Stimulated activated naive B cell treated with anti-CD40 and anti-IgM and Interleukin-4, amounts not matched to agents 10 μg/mL and 1 μg/mL and 100 μg/mL, for 72 hours (primary cell): ENCODE results near the gene EFCAB8.
"Not testable (repeated sequence)": the region's sequence is repeated elsewhere in the genome, so short reads cannot be mapped to it uniquely, and the experiment has no call there.

Experiments
- ATAC-seq, 2 donors: fragments of 150-1000 bp; cut with Tn5 transposase; replicated peaks; 2 replicates each; pipeline ENCODE4 v1.10.0; 2021; ENCODE audit warnings: moderate library complexity in 1 of 2
- DNase-seq: peaks from one replicate; pipeline ENCODE4 v3.0.0; 2021
- H3K27ac Mint-ChIP-seq: one replicate; pipeline ENCODE4 v1.8.0; 2022; ENCODE audit warnings: mild to moderate bottlenecking, mixed read lengths
- H3K27me3 Mint-ChIP-seq, 2 donors: one replicate each; pipeline ENCODE4 v1.8.0; 2022; ENCODE audit warnings: mixed read lengths in 2 of 2
- H3K36me3 Mint-ChIP-seq, 2 donors: one replicate each; pipeline ENCODE4 v1.8.0; 2022; ENCODE audit warnings: mixed read lengths in 2 of 2, mild to moderate bottlenecking in 1 of 2
- H3K4me1 Mint-ChIP-seq, 2 donors: one replicate each; pipeline ENCODE4 v1.8.0; 2022; ENCODE audit warnings: mixed read lengths in 2 of 2, mild to moderate bottlenecking in 1 of 2
- H3K4me3 Mint-ChIP-seq, 2 donors: one replicate each; pipeline ENCODE4 v1.8.0; 2022; ENCODE audit warnings: mild to moderate bottlenecking in 2 of 2, mixed read lengths in 2 of 2, moderate library complexity in 1 of 2
- H3K9me3 Mint-ChIP-seq, 2 donors: one replicate each; pipeline ENCODE4 v1.8.0; 2022; ENCODE audit warnings: mixed read lengths in 2 of 2, mild to moderate bottlenecking in 1 of 2

The EFCAB8 gene

DNA sequence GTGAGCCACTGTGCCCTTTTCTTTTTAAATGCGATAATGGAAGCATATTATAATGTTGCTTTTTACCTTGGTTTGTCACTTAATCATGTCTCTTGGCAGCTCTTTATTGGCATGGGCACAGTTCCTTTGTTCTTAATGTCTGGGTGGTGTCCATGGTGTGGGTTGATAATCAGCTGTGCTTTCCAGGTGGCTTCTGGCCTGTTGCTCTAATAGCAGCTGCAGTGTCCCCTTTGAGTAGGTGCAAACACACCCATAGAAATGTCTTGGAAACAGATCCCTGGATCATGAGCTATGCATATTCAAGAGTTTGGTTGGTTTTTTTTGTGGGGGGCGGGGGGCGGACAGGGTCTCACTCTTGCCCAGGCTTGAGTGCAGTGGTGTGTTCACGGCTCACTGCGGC lies 29.9 kb downstream of the EFCAB8 start:
- H3K27me3 Mint-ChIP-seq = no peaks in the 10 kb centered on the region
- H3K4me3 Mint-ChIP-seq = no peak overlapping the region
- no peaks in the 10 kb centered on the region for H3K4me1 Mint-ChIP-seq
- H3K36me3 Mint-ChIP-seq = peaks cover 0 to 3% of the 10 kb centered on the region in 2 donors
- DNase-seq = no peak
- no peak for ATAC-seq
- H3K9me3 Mint-ChIP-seq = no peaks in the 10 kb centered on the region
- no peak overlapping the region for H3K27ac Mint-ChIP-seq

DNA sequence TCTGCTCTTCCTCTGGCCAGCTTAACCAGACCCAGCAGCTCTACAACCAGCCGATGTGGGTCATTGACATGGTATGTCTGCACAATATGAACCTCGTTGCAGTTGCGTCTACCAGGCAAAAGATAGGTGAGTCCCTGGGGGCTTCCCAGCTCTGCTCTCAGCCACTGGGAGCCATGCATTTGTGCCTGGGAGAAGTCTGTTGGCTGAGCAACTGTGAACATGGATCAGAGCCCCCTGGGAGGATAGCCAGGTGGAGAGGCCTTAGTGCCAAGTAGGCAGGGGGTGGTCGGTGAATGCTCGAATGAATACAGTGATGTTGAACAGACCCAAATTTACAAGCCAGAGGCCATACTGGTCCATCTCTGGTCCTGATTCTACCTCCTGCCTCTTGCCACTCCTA lies 30.6 kb downstream of the EFCAB8 start:
- H3K9me3 Mint-ChIP-seq = no peaks in the 10 kb centered on the region
- no peak overlapping the region for H3K27ac Mint-ChIP-seq
- peaks cover 0 to 3% of the 10 kb centered on the region in 2 donors for H3K36me3 Mint-ChIP-seq
- ATAC-seq (no peak), DNase-seq (no peak)
- no peaks in the 10 kb centered on the region for H3K4me1 Mint-ChIP-seq
- H3K4me3 Mint-ChIP-seq = no peak overlapping the region
- H3K27me3 Mint-ChIP-seq = no peaks in the 10 kb centered on the region

GRCh38 chr20:32891491-32891890 lies 32.8 kb downstream of the EFCAB8 start:
- no peaks in the 10 kb centered on the region for H3K27me3 Mint-ChIP-seq
- DNase-seq (no peak), ATAC-seq (no peak)
- H3K9me3 Mint-ChIP-seq = no peaks in the 10 kb centered on the region
- no peak overlapping the region for H3K4me3 Mint-ChIP-seq
- no peak overlapping the region for H3K27ac Mint-ChIP-seq
- no peaks in the 10 kb centered on the region for H3K4me1 Mint-ChIP-seq
- H3K36me3 Mint-ChIP-seq = no peaks in the 10 kb centered on the region

DNA sequence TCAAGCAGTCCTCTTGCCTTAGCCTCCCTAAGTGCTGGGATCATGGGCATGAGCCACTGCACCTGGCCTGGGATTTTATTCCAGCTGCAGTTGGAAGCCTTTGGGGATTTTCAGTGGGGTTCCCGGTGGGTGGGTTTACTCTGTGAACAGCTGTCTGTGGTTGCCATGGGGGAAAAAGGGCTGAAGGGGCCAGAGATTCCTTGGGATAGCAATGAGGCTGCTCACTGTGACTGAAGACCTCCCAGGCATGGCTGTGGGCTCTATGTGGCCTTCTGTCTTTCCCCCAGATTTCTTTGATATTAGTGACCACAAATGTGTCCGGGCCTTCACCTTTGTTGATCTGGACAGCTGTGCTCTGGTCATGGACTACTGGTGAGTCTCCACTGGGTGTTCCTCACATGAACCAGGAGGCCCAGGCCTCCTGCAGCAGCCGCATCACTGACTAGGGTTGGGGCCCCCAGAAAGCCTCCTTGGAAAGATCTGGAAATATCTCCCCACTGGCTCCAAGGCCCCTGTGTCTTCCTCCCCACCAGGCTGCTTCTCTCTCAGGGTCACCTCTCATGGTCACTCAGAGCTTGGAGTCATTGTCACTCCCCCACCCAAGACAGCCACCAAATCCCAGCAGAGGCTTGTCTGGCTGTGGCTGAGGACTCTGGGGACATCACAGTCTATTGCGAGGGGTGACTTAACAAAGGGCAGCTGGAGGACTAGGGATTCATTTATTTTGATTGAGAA lies 33.4 kb downstream of the EFCAB8 start:
- H3K9me3 Mint-ChIP-seq = no peaks in the 10 kb centered on the region
- DNase-seq = no peak
- H3K27ac Mint-ChIP-seq = no peak overlapping the region
- no peak overlapping the region for H3K4me3 Mint-ChIP-seq
- ATAC-seq = no peak
- H3K4me1 Mint-ChIP-seq = no peaks in the 10 kb centered on the region
- no peaks in the 10 kb centered on the region for H3K36me3 Mint-ChIP-seq
- H3K27me3 Mint-ChIP-seq = no peaks in the 10 kb centered on the region

GRCh38 chr20:32893263-32894025 lies 34.7 kb downstream of the EFCAB8 start:
- ATAC-seq (no peak), DNase-seq (no peak)
- Mint-ChIP-seq H3K4me3 (no peak overlapping the region), H3K27me3 (no peaks in the 10 kb centered on the region), H3K27ac (no peak overlapping the region), H3K9me3 (no peaks in the 10 kb centered on the region), H3K36me3 (no peaks in the 10 kb centered on the region), H3K4me1 (no peaks in the 10 kb centered on the region)

DNA sequence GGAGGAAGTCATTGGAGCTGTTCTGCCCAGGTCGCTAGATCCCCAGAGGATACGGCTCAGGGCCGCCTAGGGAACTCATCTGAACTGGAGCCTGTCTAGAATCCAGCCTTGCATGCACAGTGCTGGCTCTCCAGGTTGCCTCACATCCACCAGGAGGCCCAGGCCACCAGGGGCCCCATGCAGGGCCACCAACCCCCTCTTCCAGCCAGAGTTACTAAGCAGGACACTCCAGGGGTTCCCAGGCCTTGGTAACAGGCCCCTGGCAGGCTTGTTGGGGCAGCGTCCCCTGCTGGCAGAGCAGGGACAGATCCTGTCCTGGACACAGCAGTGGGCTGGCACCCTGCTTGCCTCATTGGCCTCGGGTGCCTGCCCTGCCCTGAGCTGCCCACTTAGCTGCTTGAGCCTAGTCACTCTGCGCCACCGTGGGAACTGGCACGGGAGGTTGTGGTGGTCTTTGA lies 35.3 kb downstream of the EFCAB8 start:
- Mint-ChIP-seq H3K4me3 (no peak overlapping the region), H3K4me1 (no peaks in the 10 kb centered on the region), H3K27ac (no peak overlapping the region), H3K36me3 (no peaks in the 10 kb centered on the region), H3K9me3 (no peaks in the 10 kb centered on the region), H3K27me3 (no peaks in the 10 kb centered on the region)
- peak in 1 of 2 donors; percentile 33 for ATAC-seq
- DNase-seq = no peak

- Mint-ChIP-seq H3K4me1 (no peaks in the 10 kb centered on the region), H3K4me3 (no peak overlapping the region), H3K36me3 (no peaks in the 10 kb centered on the region), H3K9me3 (no peaks in the 10 kb centered on the region), H3K27ac (no peak overlapping the region), H3K27me3 (no peaks in the 10 kb centered on the region)
- no peak for DNase-seq
- ATAC-seq = no peak
Measured at GRCh38 chr20:32894711-32895355, 36.1 kb downstream of the EFCAB8 start.

DNA sequence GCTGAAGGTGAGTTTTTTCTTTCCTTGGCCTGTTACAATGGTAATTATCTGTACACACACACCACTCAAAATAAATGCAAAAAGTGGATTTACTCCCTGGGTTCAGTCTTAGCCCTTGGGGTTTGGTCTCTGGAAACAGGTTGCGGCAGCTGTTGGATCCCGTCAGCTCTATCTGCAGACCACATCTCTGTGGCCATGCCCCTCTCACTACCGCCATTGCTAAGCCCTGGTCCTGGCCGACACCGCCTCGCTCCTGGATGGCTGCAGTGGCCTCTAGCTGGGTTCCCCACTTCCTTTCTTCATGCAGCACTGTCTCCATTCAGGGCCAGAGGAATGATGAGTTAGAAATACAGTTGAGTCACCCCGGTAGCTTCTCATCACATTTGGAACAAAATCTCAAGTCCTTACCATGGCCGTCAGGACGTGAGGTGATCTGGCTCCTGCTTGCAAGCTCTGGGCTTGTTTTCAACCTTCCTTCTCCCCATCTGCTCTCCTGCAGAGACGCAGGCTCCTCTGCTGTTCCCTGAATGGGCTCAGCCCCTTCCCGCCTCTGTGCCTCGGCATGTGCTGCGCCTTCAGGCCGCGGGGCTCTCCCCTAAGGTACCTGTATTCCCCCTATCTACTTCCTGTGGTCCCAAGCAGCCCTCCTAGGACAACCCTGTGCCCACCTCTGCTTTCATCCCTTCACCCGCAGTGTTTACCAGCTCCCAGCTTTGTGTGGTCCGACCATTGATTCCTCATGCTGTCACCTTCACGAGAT lies 38.0 kb downstream of the EFCAB8 start:
- Mint-ChIP-seq H3K27ac (no peak overlapping the region), H3K27me3 (no peaks in the 10 kb centered on the region), H3K4me3 (no peak overlapping the region), H3K4me1 (no peaks in the 10 kb centered on the region), H3K36me3 (no peaks in the 10 kb centered on the region), H3K9me3 (no peaks in the 10 kb centered on the region)
- DNase-seq (no peak), ATAC-seq (no peak)

DNA sequence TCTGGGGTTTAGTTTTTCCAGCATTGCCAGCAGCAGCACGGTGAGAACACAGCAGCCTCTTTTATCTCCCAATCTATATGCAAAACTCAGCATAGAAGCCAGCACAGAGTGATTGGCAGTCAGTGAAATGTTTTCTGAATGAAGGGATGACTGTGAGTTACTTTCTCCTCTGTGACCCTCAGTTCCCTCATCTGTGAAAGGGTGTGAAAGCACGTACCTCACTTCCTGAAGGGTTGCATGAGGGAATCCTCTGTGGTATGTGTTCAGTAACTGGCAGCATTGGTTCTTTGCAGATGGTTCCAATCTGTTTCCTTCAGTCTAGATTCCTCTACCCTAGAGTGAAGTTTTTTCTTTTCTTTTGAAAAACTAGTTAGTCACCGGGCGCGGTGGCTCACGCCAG lies 40.0 kb downstream of the EFCAB8 start:
- Mint-ChIP-seq H3K36me3 (no peaks in the 10 kb centered on the region), H3K4me3 (no peak overlapping the region), H3K27me3 (no peaks in the 10 kb centered on the region), H3K9me3 (no peaks in the 10 kb centered on the region), H3K27ac (no peak overlapping the region), H3K4me1 (peaks cover 0 to 2% of the 10 kb centered on the region in 2 donors)
- ATAC-seq (no peak), DNase-seq (no peak)

DNA sequence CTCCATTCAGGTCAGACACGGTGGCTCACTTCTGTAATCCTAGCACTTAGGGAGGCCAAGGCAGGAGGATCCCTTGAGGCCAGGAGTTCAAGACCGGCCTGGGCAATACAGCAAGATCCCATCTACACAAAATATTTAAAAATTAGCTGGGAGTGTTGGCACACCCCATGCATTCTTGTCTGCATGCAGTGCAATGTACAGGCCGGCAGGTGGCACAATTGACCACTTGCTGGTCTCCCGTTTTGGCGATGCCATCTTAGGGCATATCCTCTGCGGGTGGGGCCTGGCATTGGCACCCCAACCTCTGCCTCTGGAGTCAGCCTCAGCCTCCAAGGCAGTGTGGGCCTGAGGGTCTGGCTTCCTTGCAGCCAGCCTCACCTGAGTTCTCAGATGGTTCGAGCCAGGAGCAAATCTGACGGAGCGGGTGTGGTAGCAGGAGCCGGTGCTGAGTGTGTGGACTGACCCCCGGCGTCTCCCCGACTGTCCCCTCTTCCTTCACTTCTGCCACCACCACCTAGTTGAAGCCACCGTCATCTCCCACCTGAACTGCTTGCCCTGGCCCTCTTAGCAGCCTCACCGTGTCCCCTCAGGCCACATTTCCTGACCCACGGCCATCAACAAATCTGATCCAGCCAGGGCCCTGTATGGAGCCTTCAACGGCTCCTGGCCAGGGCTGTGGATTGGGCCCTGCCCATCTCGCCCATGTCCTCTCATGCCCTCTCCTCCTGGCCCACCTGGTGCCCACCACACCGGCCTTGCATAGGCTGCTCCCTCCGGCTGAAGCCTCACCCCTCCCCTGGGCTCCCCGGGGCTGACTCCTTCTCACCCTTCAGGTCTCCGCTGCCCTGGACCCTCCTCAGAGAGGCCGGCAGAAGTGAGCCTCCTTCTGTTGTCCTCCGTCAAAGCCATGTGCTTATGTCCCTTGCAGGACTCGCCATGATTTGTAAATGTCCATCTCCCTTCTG lies 44.0 kb downstream of the EFCAB8 start:
- Mint-ChIP-seq H3K4me3 (no peak overlapping the region), H3K27me3 (no peaks in the 10 kb centered on the region), H3K9me3 (no peaks in the 10 kb centered on the region), H3K36me3 (no peaks in the 10 kb centered on the region), H3K4me1 (peaks cover 0 to 2% of the 10 kb centered on the region in 2 donors), H3K27ac (peak overlapping the region; percentile 48)
- peak; percentile 88 to 91 for ATAC-seq
- DNase-seq = peak; percentile 43

- no peak for ATAC-seq
- Mint-ChIP-seq H3K36me3 (no peaks in the 10 kb centered on the region), H3K4me3 (no peak overlapping the region), H3K4me1 (peaks cover 0 to 2% of the 10 kb centered on the region in 2 donors), H3K27me3 (no peaks in the 10 kb centered on the region), H3K27ac (no peak overlapping the region), H3K9me3 (no peaks in the 10 kb centered on the region)
- no peak for DNase-seq
Measured at GRCh38 chr20:32903666-32904175, 45.0 kb downstream of the EFCAB8 start.

- not testable (repeated sequence) for H3K4me1 Mint-ChIP-seq, H3K36me3 Mint-ChIP-seq, DNase-seq, H3K27me3 Mint-ChIP-seq, H3K4me3 Mint-ChIP-seq, ATAC-seq, H3K27ac Mint-ChIP-seq, H3K9me3 Mint-ChIP-seq
Measured at GRCh38 chr20:32904678-32905077, 46.0 kb downstream of the EFCAB8 start.

GRCh38 chr20:32906200-32906599 lies 47.5 kb downstream of the EFCAB8 start:
- H3K27me3 Mint-ChIP-seq = no peaks in the 10 kb centered on the region
- no peaks in the 10 kb centered on the region for H3K9me3 Mint-ChIP-seq
- peaks cover 1% of the 10 kb centered on the region in 2 donors for H3K36me3 Mint-ChIP-seq
- DNase-seq (no peak), ATAC-seq (peak; percentile 30)
- H3K4me1 Mint-ChIP-seq = peaks cover 0 to 2% of the 10 kb centered on the region in 2 donors
- H3K27ac Mint-ChIP-seq = no peak overlapping the region
- H3K4me3 Mint-ChIP-seq = no peak overlapping the region
